Measurements from ENCODE around the gene AKAIN1.

Gene AKAIN1, protein sequence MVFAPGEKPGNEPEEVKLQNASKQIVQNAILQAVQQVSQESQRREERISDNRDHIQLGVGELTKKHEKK

GRCh38 chr18:5197032-5197434 lies at the start of gene AKAIN1:
Gene AKAIN1 (minus strand): TSS chr18:5197257. CDS start chr18:5197053, 204 bp downstream.
- DNase-seq, result no peak

GRCh38 chr18:5244941-5245340 lies 47.9 kb upstream of the AKAIN1 start:
- no peak for DNase-seq

GRCh38 chr18:5239447-5239846 lies 42.4 kb upstream of the AKAIN1 start:
- no peak for DNase-seq

GRCh38 chr18:5238371-5238976 lies 41.4 kb upstream of the AKAIN1 start:
- DNase-seq, result no peak

- peak in 1 of 2 experiments; percentile 90 for DNase-seq
Observed at GRCh38 chr18:5237723-5238370, 40.8 kb upstream of the AKAIN1 start.

DNA sequence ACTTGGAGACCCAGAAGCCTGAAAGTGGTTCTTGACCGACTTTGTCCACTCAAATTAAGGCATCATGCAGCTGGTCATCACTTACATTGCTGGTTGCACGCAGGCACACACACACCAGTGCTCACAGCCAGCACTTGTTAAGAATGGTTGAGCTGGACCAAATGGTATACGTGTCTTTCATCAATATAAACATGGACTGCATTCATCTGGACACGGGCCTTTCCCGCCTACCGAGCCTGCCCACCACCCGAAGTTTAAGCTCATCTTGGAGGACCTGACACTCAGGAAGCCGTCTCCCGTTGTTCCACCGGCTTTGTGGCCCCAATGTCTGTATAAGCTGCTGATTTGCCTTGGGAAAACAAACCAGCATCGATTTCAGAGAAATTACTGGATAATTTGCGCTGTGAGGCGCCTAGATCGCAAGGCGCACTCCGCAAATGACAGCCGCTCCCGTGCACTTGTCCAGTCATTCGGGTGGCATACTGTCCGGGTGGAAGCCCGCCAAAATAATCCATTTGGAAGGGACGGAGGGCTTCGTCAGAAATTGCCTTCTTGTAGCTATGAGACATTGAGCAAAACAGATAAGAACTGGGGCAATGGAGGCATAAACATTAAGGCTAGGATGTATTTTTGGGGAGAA lies 40.1 kb upstream of the AKAIN1 start:
- no peak for DNase-seq

DNA sequence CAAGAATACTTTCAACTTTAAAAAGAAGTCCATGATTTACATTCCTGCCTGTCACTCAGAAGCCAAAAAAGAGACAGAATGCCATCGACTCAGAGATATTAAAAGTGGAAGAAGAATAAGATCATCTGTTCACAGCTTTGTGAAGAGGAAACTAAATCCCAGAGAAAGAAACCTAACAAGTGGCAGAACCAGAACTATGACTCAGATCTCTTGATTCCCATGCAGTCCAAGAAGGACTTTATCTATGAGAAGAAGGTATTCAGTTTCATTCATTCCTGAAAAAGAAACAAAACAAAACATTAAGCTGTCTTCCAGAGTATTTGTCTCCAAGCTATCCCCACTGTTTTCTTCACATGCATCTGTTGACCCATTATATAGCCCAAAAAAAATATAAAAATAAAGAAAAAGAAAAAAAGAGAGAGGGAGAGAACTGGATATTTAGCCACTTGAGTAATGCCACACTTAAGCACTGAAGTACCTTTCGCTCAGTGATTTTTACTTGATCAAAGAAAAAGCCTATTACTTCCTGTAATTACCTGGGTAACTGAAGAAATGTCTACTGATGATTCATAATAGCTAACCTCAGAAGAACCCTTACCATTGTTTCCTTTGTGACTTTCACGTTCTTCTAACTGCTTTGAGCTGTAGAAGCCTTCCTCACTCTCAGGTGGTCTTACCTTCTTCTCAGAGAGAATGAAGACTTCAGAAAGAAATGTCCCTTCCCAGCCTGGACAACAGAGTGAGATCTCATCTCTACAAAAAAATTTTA lies 17.7 kb upstream of the AKAIN1 start:
- no peak for DNase-seq

DNA sequence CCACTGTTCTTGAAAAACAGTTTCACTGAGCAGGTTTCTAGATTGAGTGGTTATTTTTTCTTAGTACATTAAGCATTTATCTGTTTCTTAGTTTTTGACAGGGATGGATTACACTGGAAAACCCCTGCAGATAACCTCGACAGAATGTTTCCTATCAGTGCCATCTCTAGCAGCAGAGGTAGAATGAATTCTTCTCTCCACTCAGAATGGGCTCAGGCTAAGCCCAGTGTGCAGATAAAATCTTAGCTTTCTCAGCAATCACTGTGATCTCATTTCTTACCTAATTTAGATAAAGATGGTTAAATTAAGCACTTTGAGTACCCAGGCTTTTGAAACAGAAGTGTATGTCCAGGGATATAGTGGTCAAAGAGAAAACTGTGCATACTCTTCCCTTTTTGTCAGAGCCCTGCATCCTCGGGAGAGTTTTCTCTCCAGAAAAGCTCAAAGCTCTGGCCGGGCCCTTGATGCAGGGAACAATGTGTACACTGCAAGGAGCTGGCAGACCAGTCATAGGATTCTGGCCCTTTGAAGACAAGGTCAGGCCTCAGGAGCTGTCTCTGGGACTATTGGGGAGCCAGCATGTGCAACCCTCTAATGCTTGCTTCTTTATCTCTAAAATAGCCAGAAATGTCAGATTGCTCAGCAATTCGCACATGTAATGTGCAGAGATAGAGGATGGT lies 10.6 kb upstream of the AKAIN1 start:
- DNase-seq, result no peak

DNA sequence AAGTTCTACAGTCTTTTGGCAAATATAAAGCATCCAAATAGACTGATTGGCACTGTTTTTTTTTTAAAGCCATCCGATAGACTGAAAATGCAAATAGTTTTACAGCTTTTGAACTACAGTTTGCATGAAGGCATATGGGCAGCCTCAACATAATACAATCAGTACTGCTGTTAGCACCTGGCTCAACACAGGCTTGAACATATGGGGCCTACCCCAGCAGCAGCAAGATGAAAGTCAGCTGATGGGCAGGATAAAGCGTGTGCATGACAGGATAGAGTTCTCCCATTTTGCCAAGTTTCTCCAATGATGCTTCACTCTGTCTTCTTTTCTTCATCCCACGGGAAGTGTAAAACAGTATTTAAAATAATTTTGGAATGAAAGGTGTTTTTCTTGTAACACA lies 1.3 kb upstream of the AKAIN1 start:
- no peak for DNase-seq

DNA sequence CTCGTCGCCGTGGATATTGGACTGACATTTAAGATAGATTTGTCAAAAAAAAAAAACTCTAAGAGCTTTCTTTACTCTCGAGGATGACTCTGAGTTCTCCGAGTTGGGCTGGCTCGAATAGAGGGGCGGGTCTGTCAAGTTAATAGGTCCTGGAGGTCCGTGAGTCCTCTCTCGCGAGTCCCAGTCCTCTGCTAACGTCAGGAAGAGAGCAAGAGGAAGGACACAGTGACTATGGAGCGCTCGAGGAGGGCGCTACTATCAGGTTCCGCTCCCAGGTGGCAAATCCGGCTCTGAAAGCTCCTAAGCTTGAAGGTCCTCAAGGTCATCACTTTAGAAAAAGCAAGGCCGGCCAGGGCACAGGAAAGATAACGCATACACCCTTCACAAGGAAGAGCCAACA lies 404 bp upstream of the AKAIN1 start:
- DNase-seq, result peak in 1 of 2 experiments; percentile 38

GRCh38 chr18:5196253-5197031 lies 615 bp downstream of the AKAIN1 start:
- DNase-seq, result peak in 1 of 2 experiments; percentile 60

- DNase-seq, result no peak
Observed at GRCh38 chr18:5195656-5196055, 1.4 kb downstream of the AKAIN1 start.

GRCh38 chr18:5180254-5180653 lies 16.8 kb downstream of the AKAIN1 start:
- DNase-seq, result no peak

- DNase-seq, result no peak
Observed at GRCh38 chr18:5178519-5178918, 18.5 kb downstream of the AKAIN1 start.

- no peak for DNase-seq
Observed at GRCh38 chr18:5175378-5175777, 21.7 kb downstream of the AKAIN1 start.

DNA sequence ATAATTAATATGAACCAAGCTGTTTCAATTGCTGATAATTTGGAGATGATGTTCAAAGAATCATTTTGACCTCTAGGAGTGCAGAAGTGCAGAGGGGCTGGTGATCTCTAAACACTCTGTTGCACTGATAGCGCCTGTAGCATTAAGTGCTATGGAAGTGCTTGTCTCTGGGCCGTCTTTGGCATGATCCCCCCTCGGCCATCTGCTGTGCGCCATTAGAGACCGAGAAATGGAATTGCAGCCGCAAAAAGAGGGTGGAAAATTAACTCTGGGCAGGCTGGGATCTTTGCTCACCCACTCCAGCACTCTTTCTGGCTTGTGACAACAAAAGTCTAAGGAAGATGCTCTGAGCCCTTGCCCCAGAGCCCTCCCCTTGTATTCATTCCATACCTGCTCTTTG lies 23.4 kb downstream of the AKAIN1 start:
- peak in 1 of 2 experiments; percentile 52 for DNase-seq

DNA sequence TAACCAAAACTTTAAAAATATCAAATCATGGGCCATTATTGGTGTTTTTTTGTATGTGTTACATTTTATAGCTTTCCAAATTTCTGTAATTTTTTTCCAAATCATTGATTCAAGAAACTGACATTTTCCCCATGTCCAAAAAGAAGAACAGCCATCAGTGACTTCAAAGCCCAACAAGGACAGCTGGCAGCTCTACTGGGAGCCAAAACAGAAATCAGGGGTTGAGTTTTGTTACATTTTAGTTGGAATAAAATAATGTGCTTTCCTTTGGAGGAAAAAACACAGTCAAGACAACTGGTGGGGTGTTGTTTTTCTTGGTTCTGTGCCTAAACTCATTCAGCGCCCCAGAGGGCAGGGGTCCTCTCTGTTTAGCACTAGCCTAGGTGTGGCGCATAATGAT lies 23.8 kb downstream of the AKAIN1 start:
- DNase-seq, result peak in 1 of 2 experiments; percentile 43

DNA sequence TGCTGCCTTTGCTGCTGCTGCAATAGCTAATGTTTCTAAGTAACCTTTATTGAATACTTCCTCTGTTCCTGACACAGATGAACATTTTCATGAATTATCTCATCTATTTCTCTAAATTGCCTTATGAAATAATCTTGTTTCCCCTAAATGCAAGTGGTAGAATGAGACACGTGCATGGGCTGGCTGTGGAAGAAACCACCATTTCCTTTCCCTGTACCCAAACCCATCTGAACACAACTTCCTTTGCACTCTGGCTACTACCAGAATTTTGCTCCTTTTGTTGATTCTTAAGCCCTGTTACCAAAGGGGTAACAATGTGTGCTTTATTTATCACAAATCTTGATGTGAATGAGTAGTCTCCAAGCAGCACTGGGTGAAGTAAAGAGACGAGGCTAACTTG lies 29.2 kb downstream of the AKAIN1 start:
- no peak for DNase-seq

GRCh38 chr18:5166606-5167280 lies 30.3 kb downstream of the AKAIN1 start:
- DNase-seq, result no peak

DNA sequence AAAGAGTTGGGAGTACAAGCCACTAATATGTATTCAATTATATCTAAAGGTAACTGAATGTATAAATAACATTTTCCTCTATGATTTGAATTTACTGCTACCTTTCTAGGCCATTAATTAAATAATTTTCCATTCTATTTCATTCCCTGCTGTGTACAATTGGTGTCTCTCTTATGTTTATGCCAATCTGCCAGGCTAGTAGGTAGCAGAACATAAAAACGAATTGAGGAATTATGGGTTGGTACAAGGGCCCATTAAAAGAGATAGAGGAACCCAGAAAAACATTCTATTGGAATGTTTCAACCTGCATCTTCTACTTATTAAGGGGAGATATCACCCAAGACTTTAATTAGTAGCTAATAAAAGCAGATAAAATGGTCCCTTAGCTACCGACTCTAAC lies 32.2 kb downstream of the AKAIN1 start:
- no peak for DNase-seq

DNA sequence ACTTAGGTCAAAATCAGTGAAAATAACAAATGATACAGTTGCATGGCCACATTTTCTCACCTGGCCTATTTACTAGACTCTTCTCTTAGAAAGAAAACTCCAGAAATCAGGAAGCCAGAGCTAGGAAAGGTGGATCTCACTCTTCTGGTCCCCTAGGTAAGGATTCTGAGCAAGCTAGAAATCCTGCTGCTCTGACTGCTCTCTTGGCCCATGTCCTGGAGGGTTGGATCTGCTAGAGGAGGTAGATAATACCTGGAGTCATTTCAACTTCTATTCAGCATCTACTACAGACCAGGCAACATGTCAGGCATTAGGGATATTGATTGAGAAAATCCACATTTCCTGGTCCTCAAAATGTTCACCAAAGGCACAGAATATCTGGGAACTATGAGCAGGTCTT lies 34.9 kb downstream of the AKAIN1 start:
- peak; percentile 9 to 64 for DNase-seq
